Effector memory CD4-positive, alpha-beta T cell (primary cell): ENCODE measurements around the gene RNPS1.

Source experiments
- DNase-seq, 3 donors: peaks; one replicate each; pipeline ENCODE4 v3.0.0-alpha.2; 2020
- H3K27ac ChIP-seq: 2 replicates; pipeline ENCODE4 v1.7.0; 2013; ENCODE audit warnings: mild to moderate bottlenecking, low read length, moderate library complexity; ENCODE audit not compliant: insufficient read depth, poor library complexity, severe bottlenecking
- H3K27me3 ChIP-seq: replicated peaks from 2 replicates; pipeline ENCODE4 v1.7.0; 2013; ENCODE audit warnings: mild to moderate bottlenecking, low read length; ENCODE audit not compliant: insufficient read depth, control insufficient read depth, poor library complexity, severe bottlenecking
- H3K36me3 ChIP-seq: 2 replicates; pipeline ENCODE4 v1.7.0; 2013; ENCODE audit warnings: mild to moderate bottlenecking, low read length, moderate library complexity; ENCODE audit not compliant: control insufficient read depth, insufficient read depth
- H3K4me1 ChIP-seq: 2 replicates; pipeline ENCODE4 v1.7.0; 2013; ENCODE audit warnings: low read length, mild to moderate bottlenecking; ENCODE audit not compliant: control insufficient read depth, insufficient read depth, poor library complexity, severe bottlenecking
- H3K4me3 ChIP-seq: 2 replicates; pipeline ENCODE4 v1.7.0; 2013; ENCODE audit warnings: low read length, low read depth, mild to moderate bottlenecking; ENCODE audit not compliant: insufficient read depth, poor library complexity, severe bottlenecking
- H3K9me3 ChIP-seq: 2 replicates; pipeline ENCODE4 v1.7.0; 2013; ENCODE audit warnings: mild to moderate bottlenecking, low read length, moderate library complexity; ENCODE audit not compliant: control insufficient read depth

Gene RNPS1

DNA sequence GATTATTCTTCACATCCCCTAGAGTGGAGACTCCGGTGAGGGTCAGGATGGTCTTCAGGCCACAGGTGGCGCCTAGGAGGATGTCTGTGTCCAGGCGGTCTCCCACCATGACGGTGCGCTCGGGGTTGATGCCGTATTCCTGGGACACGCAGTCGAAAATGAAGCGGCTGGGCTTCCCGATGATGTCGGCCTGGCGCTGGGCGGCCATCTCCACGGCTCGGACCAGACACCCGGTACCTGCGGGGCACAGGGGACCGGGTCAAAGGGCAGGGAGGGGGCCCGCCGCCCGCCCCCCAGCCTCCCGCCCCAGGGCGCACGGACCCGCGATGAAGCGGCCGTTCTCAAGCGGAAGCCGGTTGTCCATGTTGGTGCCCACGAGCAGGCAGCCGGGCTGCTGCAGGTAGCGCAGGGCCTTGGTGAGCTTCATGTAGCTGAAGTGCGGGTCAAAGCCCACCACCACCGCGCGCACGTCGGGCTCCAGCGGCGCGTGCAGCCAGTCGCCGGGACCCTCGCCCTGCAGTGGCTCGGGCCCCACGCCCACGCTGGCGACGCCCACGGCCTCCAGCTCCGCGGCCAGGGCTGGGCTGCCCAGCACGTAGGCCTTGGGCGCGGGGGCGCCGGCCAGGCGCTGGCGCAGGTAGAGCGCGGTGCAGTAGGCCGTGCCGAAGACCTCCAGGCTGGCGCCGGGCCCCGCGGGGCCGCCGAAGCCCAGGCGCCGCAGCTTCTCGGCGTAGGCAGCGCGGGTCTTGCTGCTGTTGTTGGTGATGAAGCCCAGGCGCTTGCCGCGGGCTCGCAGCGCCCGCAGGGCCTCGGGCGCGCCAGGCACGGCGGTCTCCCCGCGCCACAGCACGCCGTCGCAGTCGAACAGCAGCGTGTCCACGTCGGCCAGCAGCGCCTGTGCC is 53.9 kb downstream of the RNPS1 start:
- H3K27me3 ChIP-seq = no peaks in the 10 kb centered on the region
- DNase-seq = no peak
- H3K27ac ChIP-seq = peak overlapping the region; percentile 51
- no peaks in the 10 kb centered on the region for H3K9me3 ChIP-seq
- H3K4me1 ChIP-seq = peaks cover 14% of the 10 kb centered on the region
- H3K36me3 ChIP-seq = peaks cover 1% of the 10 kb centered on the region
- H3K4me3 ChIP-seq = peak overlapping the region; percentile 58

DNA sequence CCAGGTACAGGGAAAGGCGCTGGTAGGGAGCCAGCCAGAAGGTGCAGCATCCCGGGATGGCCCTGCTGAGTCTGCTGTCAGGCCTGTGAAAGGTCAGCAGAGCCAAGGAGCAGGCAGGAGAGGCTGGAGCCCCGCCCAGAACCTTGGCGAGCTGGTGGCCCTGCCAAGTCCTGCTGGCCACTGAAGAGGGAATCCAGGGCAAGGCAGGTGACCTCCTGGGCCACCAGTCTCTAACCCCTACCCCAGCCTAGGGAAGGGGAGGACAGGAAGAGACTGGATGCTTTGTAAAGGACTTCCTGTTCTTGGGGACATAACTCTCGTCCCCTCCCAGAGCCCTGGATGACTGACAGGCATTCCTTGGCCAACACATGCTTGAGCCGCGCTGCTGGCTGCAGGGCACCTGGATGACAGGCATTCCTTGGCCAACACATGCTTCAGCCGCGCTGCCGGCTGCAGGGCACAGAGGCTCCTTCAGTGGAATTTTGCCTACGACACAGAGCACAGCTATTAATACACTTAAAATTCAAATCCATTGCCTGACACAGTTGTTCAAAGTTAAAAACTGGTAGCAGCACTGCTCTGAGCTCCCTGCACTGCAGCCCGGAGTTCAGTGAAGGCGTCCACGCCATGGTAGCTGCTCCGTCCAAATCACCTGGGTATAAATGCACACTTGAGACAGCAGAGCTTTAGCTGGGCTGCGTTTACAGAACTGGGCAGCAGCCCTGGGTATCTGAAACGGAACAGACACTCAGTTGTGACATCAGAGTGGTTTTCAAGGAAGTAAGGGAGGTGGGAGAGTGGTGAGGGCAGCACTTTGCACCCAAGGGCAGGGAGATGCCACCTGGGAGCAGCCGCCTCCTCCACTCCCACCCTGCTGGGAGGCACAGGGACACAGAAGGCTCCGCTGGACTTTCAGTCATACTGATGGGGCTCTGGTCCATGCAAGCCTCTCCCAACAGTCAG is 55.3 kb downstream of the RNPS1 start:
- no peaks in the 10 kb centered on the region for H3K9me3 ChIP-seq
- peaks cover 14% of the 10 kb centered on the region for H3K36me3 ChIP-seq
- H3K27ac ChIP-seq = no peak overlapping the region
- DNase-seq = no peak
- H3K4me3 ChIP-seq = no peak overlapping the region
- H3K4me1 ChIP-seq = peaks cover 14% of the 10 kb centered on the region
- H3K27me3 ChIP-seq = no peaks in the 10 kb centered on the region

DNA sequence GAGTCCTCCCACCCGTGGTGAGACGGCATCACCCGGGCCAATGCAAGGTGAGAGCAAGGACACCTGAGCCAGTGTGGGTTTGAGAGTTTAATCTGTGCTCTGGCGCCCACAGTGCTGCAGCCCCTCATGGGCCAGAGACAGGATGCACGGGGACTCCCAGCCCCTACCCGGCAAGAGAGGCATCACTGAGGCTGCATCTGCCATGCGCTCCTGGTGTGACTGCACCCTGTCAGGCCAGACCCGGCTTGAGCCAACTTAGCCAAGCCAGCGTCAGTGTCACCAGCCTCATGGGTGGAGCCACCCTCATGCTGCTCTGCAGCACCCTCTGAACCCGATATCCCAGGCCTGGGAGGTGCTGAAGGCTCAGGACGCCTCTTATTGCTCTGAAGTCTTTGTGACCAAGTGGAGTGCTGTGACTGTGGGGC is 56.0 kb downstream of the RNPS1 start:
- no peak for DNase-seq
- H3K27ac ChIP-seq = no peak overlapping the region
- no peaks in the 10 kb centered on the region for H3K9me3 ChIP-seq
- peaks cover 20% of the 10 kb centered on the region for H3K36me3 ChIP-seq
- no peaks in the 10 kb centered on the region for H3K27me3 ChIP-seq
- H3K4me3 ChIP-seq = no peak overlapping the region
- peaks cover 14% of the 10 kb centered on the region for H3K4me1 ChIP-seq

DNA sequence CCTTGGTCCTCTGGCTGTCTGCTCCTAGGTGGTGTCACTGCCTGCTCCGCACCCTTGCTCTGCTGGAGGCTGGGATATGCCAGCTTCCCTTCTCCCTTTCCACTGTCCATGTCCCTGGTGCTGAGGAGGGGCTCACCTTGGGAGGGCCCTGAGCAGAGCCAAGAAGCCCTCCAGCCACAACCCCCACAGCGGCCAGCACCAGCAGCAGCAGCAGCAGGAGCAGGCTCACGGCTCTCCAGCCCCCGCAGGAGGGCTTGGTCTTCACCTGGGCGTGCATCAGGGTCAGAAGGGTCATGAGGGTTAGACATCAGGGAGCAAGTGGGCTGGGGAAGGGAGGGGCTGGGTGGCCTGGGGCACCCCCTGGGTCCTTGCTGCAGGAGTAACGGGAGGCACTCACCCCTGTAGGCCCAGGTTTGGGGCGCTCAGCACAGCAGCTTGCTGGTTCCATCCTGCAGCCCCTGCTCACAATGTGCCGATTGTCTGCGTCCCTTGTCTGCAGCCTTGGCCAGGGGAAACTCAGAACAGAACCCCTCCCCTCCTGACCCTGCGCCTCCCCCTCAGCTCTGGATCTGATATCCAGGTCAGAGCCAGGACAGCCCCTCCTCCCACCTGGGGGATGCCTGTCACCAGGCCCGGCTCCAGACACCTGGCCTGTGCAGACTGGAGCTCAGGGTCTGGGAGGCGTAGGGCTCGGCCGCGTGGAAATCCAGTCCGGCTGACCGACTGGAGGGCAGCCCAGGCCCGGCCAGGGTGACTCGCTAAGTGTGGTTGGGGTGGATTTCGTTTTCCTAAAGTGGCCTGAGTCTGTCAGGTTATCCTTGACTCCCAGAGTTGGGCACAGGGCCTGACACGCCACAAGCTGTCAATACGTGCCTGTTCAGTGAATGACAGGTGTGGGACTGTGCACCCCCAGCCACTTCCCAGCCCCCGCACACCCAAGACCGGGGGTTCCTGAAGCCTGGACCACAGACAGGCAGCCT is 57.2 kb downstream of the RNPS1 start, which contains the start of gene BRICD5:
Gene BRICD5 (minus strand): TSS at position 478 of the 980 bp plus-strand sequence. CDS start 30 bp downstream, at position 448.
- Histone ChIP-seq H3K4me3 (no peak within 1 kb of the TSS), H3K9me3 (no peaks in the 10 kb centered on the region), H3K27ac (no peak within 1 kb of the TSS), H3K36me3 (peaks cover 21% of the 10 kb centered on the region), H3K27me3 (no peaks in the 10 kb centered on the region), H3K4me1 (peaks cover 27% of the 10 kb centered on the region)
- no peak for DNase-seq

DNA sequence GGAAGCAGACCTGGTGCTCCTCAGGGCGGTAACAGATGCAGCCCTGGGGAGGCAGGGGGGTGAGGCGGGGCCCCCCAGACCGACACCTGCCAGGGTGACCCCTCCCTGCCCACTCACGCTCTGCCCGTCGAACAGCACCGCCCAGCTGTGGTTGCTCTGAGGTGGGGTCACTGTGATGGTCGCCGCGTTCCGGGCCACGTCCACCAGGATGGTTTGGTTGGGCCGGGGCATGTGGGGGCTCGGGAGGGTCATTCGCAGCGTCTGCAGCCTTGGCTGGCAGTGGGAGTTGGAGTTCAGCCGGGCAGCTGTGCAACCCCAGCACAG is 58.0 kb downstream of the RNPS1 start:
- Histone ChIP-seq H3K27me3 (no peaks in the 10 kb centered on the region), H3K9me3 (no peaks in the 10 kb centered on the region), H3K36me3 (peaks cover 21% of the 10 kb centered on the region), H3K4me3 (no peak overlapping the region), H3K4me1 (peaks cover 29% of the 10 kb centered on the region), H3K27ac (no peak overlapping the region)
- no peak for DNase-seq

DNA sequence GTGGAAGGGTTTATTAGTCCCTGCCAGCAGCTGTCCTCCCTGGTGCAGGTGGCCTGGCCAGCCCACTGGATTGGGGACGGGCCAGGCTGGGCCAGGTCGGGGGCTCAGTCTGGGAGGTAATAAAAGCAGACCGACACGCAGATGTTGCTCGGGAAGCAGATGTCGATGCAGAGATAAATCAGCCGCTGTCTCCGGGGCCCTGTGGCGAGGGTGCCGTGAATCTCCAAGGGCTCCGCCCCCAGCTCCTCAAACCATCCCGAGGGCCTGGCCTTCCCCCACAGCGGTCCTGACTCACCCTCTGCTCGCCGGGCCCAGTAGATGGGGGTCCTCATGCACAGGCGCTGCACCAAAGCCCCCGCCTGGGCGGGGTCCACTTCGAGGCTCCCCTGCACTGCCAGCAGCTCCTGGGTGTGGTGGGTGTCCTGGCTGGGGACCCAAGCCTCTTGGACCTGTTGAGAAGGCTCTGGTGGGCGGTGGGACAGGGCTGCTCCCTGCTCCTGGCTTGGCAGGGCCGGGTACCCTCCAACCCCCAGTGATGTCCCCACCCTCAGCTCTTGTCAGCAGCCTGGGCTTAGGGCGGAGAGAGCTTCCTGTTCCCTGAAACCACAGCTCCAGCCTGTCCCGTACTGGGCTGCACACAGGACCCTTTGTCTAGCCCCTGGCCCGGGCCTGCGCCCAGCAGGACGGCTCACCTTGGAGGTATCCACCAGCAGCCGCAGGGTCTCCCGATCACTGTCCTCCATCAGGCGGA is 58.5 kb downstream of the RNPS1 start:
- no peak for DNase-seq
- H3K9me3 ChIP-seq = no peaks in the 10 kb centered on the region
- H3K27me3 ChIP-seq = no peaks in the 10 kb centered on the region
- no peak overlapping the region for H3K4me3 ChIP-seq
- H3K36me3 ChIP-seq = peaks cover 21% of the 10 kb centered on the region
- no peak overlapping the region for H3K27ac ChIP-seq
- peaks cover 34% of the 10 kb centered on the region for H3K4me1 ChIP-seq

DNA sequence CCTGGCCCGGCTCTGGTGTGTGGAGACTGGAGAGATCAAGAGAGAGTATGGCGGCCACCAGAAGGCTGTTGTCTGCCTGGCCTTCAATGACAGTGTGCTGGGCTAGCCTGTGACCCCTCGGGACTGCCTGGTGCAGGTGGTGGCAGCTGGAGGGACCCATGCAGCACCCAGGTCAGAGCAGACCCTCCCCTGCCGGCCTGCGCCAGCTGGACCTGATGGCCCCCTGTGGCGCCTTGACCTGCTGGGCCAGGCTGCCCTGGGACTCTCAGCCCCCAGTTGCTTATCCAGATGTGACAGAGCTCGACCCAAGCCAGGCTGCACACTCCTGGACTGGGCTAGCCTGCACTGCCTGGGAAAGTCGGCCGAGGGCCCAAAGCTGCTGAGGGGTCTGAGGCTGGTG is 59.2 kb downstream of the RNPS1 start:
- Histone ChIP-seq H3K36me3 (peaks cover 21% of the 10 kb centered on the region), H3K4me1 (peaks cover 33% of the 10 kb centered on the region), H3K27me3 (no peaks in the 10 kb centered on the region), H3K9me3 (no peaks in the 10 kb centered on the region), H3K4me3 (no peak overlapping the region), H3K27ac (no peak overlapping the region)
- DNase-seq = no peak

DNA sequence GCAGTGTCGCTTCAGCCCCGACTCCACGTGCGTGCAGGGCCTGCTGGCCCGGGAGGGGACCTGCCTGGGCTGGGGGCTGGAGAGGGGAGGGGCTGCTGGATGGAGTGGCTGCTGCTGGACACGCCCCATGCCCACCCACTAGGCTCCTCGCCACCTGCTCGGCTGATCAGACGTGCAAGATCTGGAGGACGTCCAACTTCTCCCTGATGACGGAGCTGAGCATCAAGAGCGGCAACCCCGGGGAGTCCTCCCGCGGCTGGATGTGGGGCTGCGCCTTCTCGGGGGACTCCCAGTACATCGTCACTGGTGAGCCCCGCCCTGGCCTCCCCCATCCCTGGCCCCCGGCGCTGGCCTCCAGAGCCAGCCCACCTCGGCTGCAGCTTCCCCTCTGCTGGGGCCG is 59.6 kb downstream of the RNPS1 start:
- Histone ChIP-seq H3K27me3 (no peaks in the 10 kb centered on the region), H3K4me3 (no peak overlapping the region), H3K27ac (no peak overlapping the region), H3K36me3 (peaks cover 21% of the 10 kb centered on the region), H3K4me1 (peaks cover 28% of the 10 kb centered on the region), H3K9me3 (no peaks in the 10 kb centered on the region)
- no peak for DNase-seq

DNA sequence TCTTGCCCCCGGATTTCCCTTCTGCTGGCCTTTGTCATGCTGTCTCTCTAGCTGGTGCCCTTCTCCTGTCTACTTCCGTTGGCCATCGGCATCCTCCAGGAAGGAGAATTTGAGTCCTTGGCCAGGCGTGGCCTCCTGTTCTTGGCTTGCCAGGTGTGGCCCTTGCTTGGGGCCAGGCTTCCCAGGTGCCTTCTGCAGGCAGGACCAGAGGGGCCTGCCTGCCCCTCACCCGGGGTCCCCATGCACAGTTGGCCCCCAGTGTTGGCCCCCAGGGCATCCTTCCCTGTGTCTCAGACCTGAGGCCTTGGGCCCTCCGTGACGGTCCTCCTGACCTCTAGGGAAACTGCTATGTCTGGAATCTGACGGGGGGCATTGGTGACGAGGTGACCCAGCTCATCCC is 60.1 kb downstream of the RNPS1 start:
- H3K4me3 ChIP-seq = no peak overlapping the region
- no peak for DNase-seq
- H3K27ac ChIP-seq = no peak overlapping the region
- H3K9me3 ChIP-seq = no peaks in the 10 kb centered on the region
- no peaks in the 10 kb centered on the region for H3K27me3 ChIP-seq
- peaks cover 21% of the 10 kb centered on the region for H3K36me3 ChIP-seq
- H3K4me1 ChIP-seq = peaks cover 24% of the 10 kb centered on the region
